IMR-90 (cell line): ENCODE measurements around the gene CDV3. TPM values are rescaled to one million over a fixed set of nuclear protein-coding genes. Genes with fewer than 3 reads are reported as not detected.

Experiments
- ATAC-seq: fragments of 200-7000 bp; cut with Tn5 transposase; 2 replicates; pipeline ENCODE4 v1.9.1; 2020; ENCODE audit warnings: low read depth, mild to moderate bottlenecking, moderate library complexity
- BruUV-seq: library from RNA; stranded (reverse); fragments of 400-500 nt; replicated peaks from 2 replicates; lab custom pipeline; 2021; lab: Mats Ljungman, UMichigan
- CTCF ChIA-PET: fragments of 300-600 bp; formaldehyde crosslinking; extraction: SDS; loops from one replicate; lab custom pipeline; 2021; ENCODE audit warnings: antibody characterized with exemption; lab: Yijun Ruan, JAX
- POLR2A ChIA-PET: fragments of 300-600 bp; sonication (Branson Sonifier 250); formaldehyde crosslinking; loops from one replicate; lab custom pipeline; 2022; ENCODE audit warnings: antibody characterized with exemption; ENCODE audit not compliant: unreplicated experiment; lab: Charles Lee
- DNase-seq: peaks from one replicate; pipeline ENCODE4 v3.0.0; 2013
- H2AFZ ChIP-seq: replicated peaks from 2 replicates; pipeline ENCODE3; 2013; ENCODE audit warnings: low read length, mild to moderate bottlenecking; ENCODE audit not compliant: poor library complexity
- H2AK5ac ChIP-seq: 2 replicates; pipeline ENCODE4 v1.6.1; 2013; ENCODE audit warnings: low read depth, low read length, inconsistent platforms
- H2AK9ac ChIP-seq: replicated peaks from 2 replicates; pipeline ENCODE3; 2013; ENCODE audit warnings: mild to moderate bottlenecking, low read depth, low read length, moderate library complexity; ENCODE audit not compliant: poor library complexity
- H2BK120ac ChIP-seq: 2 replicates; pipeline ENCODE4 v1.6.1; 2013; ENCODE audit warnings: low read depth, low read length, inconsistent platforms
- H2BK15ac ChIP-seq: 3 replicates; pipeline ENCODE4 v1.6.1; 2013; ENCODE audit warnings: low read depth, low read length, inconsistent platforms
- H2BK20ac ChIP-seq: 2 replicates; pipeline ENCODE4 v1.6.1; 2013; ENCODE audit warnings: low read depth, mild to moderate bottlenecking, inconsistent platforms, low read length, moderate library complexity
- H2BK5ac ChIP-seq: 2 replicates; pipeline ENCODE4 v1.6.1; 2013; ENCODE audit warnings: mild to moderate bottlenecking, low read depth, low read length, inconsistent platforms; ENCODE audit not compliant: poor library complexity, severe bottlenecking
- H3K14ac ChIP-seq: replicated peaks from 2 replicates; pipeline ENCODE4 v1.6.1; 2013; ENCODE audit warnings: low read depth, low read length, inconsistent platforms
- H3K18ac ChIP-seq: 2 replicates; pipeline ENCODE4 v1.6.1; 2013; ENCODE audit warnings: low read depth, low read length, control low read depth
- H3K23ac ChIP-seq: 2 replicates; pipeline ENCODE4 v1.6.1; 2013; ENCODE audit warnings: low read depth, low read length, inconsistent platforms
- H3K27ac ChIP-seq: 2 replicates; pipeline ENCODE4 v1.5.1; 2013; ENCODE audit warnings: mild to moderate bottlenecking, control low read depth, low read length; ENCODE audit not compliant: insufficient read depth
- H3K27me3 ChIP-seq: 2 replicates; pipeline ENCODE4 v1.6.1; 2013; ENCODE audit warnings: low read length; ENCODE audit not compliant: control insufficient read depth, insufficient read depth
- H3K36me3 ChIP-seq: 2 replicates; pipeline ENCODE4 v1.6.1; 2013; ENCODE audit warnings: low read length, mixed read lengths; ENCODE audit not compliant: control insufficient read depth, insufficient read depth
- H3K4ac ChIP-seq: 2 replicates; pipeline ENCODE4 v1.6.1; 2013; ENCODE audit warnings: low read depth, low read length, inconsistent platforms
- H3K4me1 ChIP-seq: 2 replicates; pipeline ENCODE4 v1.6.1; 2013; ENCODE audit warnings: low read length, mixed read lengths; ENCODE audit not compliant: control insufficient read depth, insufficient read depth
- H3K4me2 ChIP-seq: 2 replicates; pipeline ENCODE4 v1.6.1; 2013; ENCODE audit warnings: low read depth, mild to moderate bottlenecking, control low read depth, low read length, moderate library complexity
- H3K4me3 ChIP-seq: 2 replicates; pipeline ENCODE4 v1.5.1; 2013; ENCODE audit warnings: low read depth, mild to moderate bottlenecking, control low read depth, low read length, moderate library complexity; ENCODE audit not compliant: insufficient read depth
- H3K56ac ChIP-seq: 2 replicates; pipeline ENCODE4 v1.6.1; 2013; ENCODE audit warnings: low read length, inconsistent platforms; ENCODE audit not compliant: insufficient read depth; ENCODE audit errors: extremely low read depth
- H3K79me1 ChIP-seq, 2 experiments: 2 replicates each; pipeline ENCODE4 v1.6.1; 2013; ENCODE audit warnings: low read length in 2 of 2, inconsistent platforms in 1 of 2, low read depth in 1 of 2
- H3K9ac ChIP-seq: 2 replicates; pipeline ENCODE4 v1.6.1; 2013; ENCODE audit warnings: low read depth, low read length, control low read depth
- H3K9me1 ChIP-seq: 2 replicates; pipeline ENCODE4 v1.6.1; 2013; ENCODE audit warnings: low read length, inconsistent platforms; ENCODE audit not compliant: insufficient read depth
- H3K9me3 ChIP-seq: 2 replicates; pipeline ENCODE4 v1.6.1; 2013; ENCODE audit warnings: low read length; ENCODE audit not compliant: control insufficient read depth, insufficient read depth
- H4K20me1 ChIP-seq: 2 replicates; pipeline ENCODE4 v1.6.1; 2013; ENCODE audit warnings: low read length, inconsistent platforms; ENCODE audit not compliant: insufficient read depth
- H4K5ac ChIP-seq: 2 replicates; pipeline ENCODE4 v1.6.1; 2013; ENCODE audit warnings: mild to moderate bottlenecking, low read depth, low read length, control low read depth
- H4K8ac ChIP-seq, 2 experiments: 2 replicates each; pipeline ENCODE4 v1.6.1; 2013; ENCODE audit warnings: low read depth in 2 of 2, low read length in 2 of 2, control low read depth in 1 of 2, inconsistent platforms in 1 of 2
- H4K91ac ChIP-seq: 2 replicates; pipeline ENCODE4 v1.6.1; 2013; ENCODE audit warnings: low read depth, low read length, inconsistent platforms; ENCODE audit not compliant: insufficient read depth
- CEBPB ChIP-seq: IDR thresholded peaks from 2 replicates; pipeline ENCODE4 v1.6.1; 2012; ENCODE audit warnings: low read depth, low read length, improper control_type of control experiment
- CHD1 ChIP-seq: IDR thresholded peaks from 2 replicates; pipeline ENCODE4 v1.6.1; 2012; ENCODE audit warnings: low read depth, low read length, improper control_type of control experiment
- MAZ ChIP-seq: IDR thresholded peaks from 2 replicates; pipeline ENCODE4 v1.6.1; 2012; ENCODE audit warnings: low read depth, mild to moderate bottlenecking, low read length, improper control_type of control experiment, moderate library complexity, borderline replicate concordance
- MXI1 ChIP-seq: IDR thresholded peaks from 2 replicates; pipeline ENCODE4 v1.6.1; 2012; ENCODE audit warnings: low read depth, mild to moderate bottlenecking, low read length, moderate library complexity, borderline replicate concordance
- NFE2L2 ChIP-seq: fragments of 150-350 bp; IDR thresholded peaks from 2 replicates; pipeline ENCODE4 v1.6.1; 2016; ENCODE audit warnings: low read depth, mild to moderate bottlenecking, low read length
- POLR2A ChIP-seq: IDR thresholded peaks from 2 replicates; pipeline ENCODE4 v1.6.1; 2012; ENCODE audit warnings: mild to moderate bottlenecking, low read depth, low read length
- RAD21 ChIP-seq: IDR thresholded peaks from 2 replicates; pipeline ENCODE4 v1.6.1; 2012; ENCODE audit warnings: low read length, improper control_type of control experiment
- RCOR1 ChIP-seq: IDR thresholded peaks from 2 replicates; pipeline ENCODE4 v1.6.1; 2012; ENCODE audit warnings: mild to moderate bottlenecking, low read length, improper control_type of control experiment; ENCODE audit not compliant: insufficient replicate concordance
- WGBS, 2 experiments: methylation state at CpG; one replicate each; pipeline versions ENCODE4 v1.1.5 to v1.1.7; 2013; ENCODE audit warnings: missing lambda C conversion rate in 2 of 2; ENCODE audit not compliant: insufficient read length in 1 of 2; ENCODE audit errors: extremely low coverage in 2 of 2; 5-methylcytosine and 5-hydroxymethylcytosine counted together
- dilution Hi-C: fragments of 300-500 bp; cut with HindIII; formaldehyde crosslinking; loops from one replicate; pipeline ENCODE4 v1.14.3; 2018; ENCODE audit warnings: low sequenced_read_pairs; ENCODE audit not compliant: unreplicated experiment
- in situ Hi-C: fragments of 300-500 bp; cut with MboI; formaldehyde crosslinking; loops from 3 replicates; pipeline ENCODE4 v1.14.3; 2019; ENCODE audit warnings: low sequenced_read_pairs, inconsistent platforms, mixed read lengths
- intact Hi-C: fragments of 100-400 bp; cut with micrococcal nuclease; formaldehyde crosslinking; loops from 2 replicates; pipeline ENCODE4 v1.10.0; 2022
- polyA plus RNA-seq, 3 experiments: library from polyadenylated mRNA; depleted of rRNA; stranded (reverse); fragments of >200 nt; gene quantifications; 2 replicates each; pipeline ENCODE4 v1.2.3, GENCODE V29; 2012; ENCODE audit warnings: low replicate concordance in 1 of 3
- total RNA-seq: library from RNA; depleted of rRNA; stranded (reverse); fragments of >200 nt; gene quantifications from 2 replicates; pipeline ENCODE4 v1.2.3, GENCODE V29; 2012
- TF ChIP-seq, protein P1 (sequence below): conservative IDR thresholded peaks from 2 replicates; pipeline ENCODE4 v1.5.1; 2012; ENCODE audit warnings: mild to moderate bottlenecking, low read depth, low read length, improper control_type of control experiment
- TF ChIP-seq, protein P2 (sequence below): fragments of 150-350 bp; IDR thresholded peaks from 2 replicates; pipeline ENCODE4 v1.6.1; 2017; ENCODE audit warnings: mild to moderate bottlenecking, antibody characterized with exemption, low read length, low read depth

CDV3 gene
- total and polyA plus RNA-seq, 2 of the 4 experiments (the other 2 are of a cell fraction), result 93.6 to 120 TPM

DNA sequence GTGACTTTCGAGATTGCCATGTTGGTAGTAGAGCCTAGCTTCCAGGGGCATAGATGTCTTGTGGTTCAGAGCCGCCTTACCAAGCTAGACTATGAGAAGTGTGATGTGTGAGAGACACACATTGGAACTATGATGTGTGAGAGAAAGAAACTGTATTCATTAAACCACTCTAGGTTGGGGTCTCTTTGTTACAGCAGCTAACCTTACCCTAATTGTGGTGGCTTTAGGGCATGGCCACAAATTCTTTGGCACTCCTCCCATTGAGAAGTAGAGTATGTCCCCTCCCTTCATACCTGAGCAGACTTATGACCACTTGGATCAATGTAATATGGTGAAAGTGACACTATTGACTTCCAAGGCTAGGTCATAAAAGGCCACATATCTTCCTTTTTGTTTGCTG, 35.3 kb upstream of the CDV3 start:
- no peaks in the 10 kb centered on the region for H3K36me3 ChIP-seq
- H3K4me3 ChIP-seq, result no peak overlapping the region
- peak overlapping the region; percentile 63; the same call in 2 of the 3 replicates for H2BK15ac ChIP-seq
- DNase-seq, result no peak
- TF ChIP-seq, protein P1, sequence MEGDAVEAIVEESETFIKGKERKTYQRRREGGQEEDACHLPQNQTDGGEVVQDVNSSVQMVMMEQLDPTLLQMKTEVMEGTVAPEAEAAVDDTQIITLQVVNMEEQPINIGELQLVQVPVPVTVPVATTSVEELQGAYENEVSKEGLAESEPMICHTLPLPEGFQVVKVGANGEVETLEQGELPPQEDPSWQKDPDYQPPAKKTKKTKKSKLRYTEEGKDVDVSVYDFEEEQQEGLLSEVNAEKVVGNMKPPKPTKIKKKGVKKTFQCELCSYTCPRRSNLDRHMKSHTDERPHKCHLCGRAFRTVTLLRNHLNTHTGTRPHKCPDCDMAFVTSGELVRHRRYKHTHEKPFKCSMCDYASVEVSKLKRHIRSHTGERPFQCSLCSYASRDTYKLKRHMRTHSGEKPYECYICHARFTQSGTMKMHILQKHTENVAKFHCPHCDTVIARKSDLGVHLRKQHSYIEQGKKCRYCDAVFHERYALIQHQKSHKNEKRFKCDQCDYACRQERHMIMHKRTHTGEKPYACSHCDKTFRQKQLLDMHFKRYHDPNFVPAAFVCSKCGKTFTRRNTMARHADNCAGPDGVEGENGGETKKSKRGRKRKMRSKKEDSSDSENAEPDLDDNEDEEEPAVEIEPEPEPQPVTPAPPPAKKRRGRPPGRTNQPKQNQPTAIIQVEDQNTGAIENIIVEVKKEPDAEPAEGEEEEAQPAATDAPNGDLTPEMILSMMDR, result no peak
- TF ChIP-seq CHD1, result no peak
- TF ChIP-seq MXI1, result no peak
- no peak for TF ChIP-seq MAZ
- TF ChIP-seq, protein P2, sequence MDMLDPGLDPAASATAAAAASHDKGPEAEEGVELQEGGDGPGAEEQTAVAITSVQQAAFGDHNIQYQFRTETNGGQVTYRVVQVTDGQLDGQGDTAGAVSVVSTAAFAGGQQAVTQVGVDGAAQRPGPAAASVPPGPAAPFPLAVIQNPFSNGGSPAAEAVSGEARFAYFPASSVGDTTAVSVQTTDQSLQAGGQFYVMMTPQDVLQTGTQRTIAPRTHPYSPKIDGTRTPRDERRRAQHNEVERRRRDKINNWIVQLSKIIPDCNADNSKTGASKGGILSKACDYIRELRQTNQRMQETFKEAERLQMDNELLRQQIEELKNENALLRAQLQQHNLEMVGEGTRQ, result no peak
- no peak for TF ChIP-seq POLR2A
- no peak for TF ChIP-seq CEBPB
- no peak for TF ChIP-seq NFE2L2
- no peak for TF ChIP-seq RAD21
- no peak for TF ChIP-seq RCOR1
- H3K4me2 ChIP-seq, result no peak overlapping the region
- WGBS, 2 experiments, result no CpG with 5 or more reads among the region's 2 CpGs
- CTCF ChIA-PET, result interaction anchor here (0.5 kb wide), 1 partner anchor 33 kb away, joined by 4 read pairs; no protein-coding TSS in a partner anchor
- H4K20me1 ChIP-seq, result no peaks in the 10 kb centered on the region
- POLR2A ChIA-PET, result no interaction called here
- H2AK9ac ChIP-seq, result no peak overlapping the region
- peak overlapping the region; percentile 31 for H2BK5ac ChIP-seq
- dilution Hi-C loops (no loop called here), intact Hi-C loops (no loop called here), in situ Hi-C loops (no loop called here)
- H3K27me3 ChIP-seq, result no peaks in the 10 kb centered on the region
- H2BK20ac ChIP-seq, result peak overlapping the region; percentile 57
- H3K27ac ChIP-seq, result no peak overlapping the region
- H3K14ac ChIP-seq, result peak overlapping the region; percentile 22; the same call in 1 of the 2 replicates
- H3K56ac ChIP-seq, result no peak overlapping the region
- peaks cover 21% of the 10 kb centered on the region for H3K4me1 ChIP-seq
- no TSS peak for BruUV-seq
- H4K91ac ChIP-seq, result peak overlapping the region; percentile 76
- no peak overlapping the region for H2AFZ ChIP-seq
- no peak for ATAC-seq
- H3K23ac ChIP-seq, result peak overlapping the region; percentile 7; the same call in 1 of the 2 replicates
- peaks cover 17% of the 10 kb centered on the region for H3K9me1 ChIP-seq
- H3K18ac ChIP-seq, result peak overlapping the region; percentile 88
- peak overlapping the region in 1 of 2 experiments; percentile 56; a peak in 1 of 4 replicates for H4K8ac ChIP-seq
- H4K5ac ChIP-seq, result peak overlapping the region; percentile 64
- peak overlapping the region; percentile 60 for H2BK120ac ChIP-seq
- 0 out of 2 replicates have a peak, but pooled peaks cover 2% of the 10 kb centered on the region for H3K9me3 ChIP-seq
- peaks cover 0 to 3% of the 10 kb centered on the region in 2 experiments; a peak in 1 of 4 replicates for H3K79me1 ChIP-seq
- no peak overlapping the region for H3K9ac ChIP-seq
- H3K4ac ChIP-seq, result peak overlapping the region; percentile 76
- H2AK5ac ChIP-seq, result peak overlapping the region; percentile 81
